Measurements from ENCODE around the gene CACNA2D1.

CACNA2D1 gene

DNA sequence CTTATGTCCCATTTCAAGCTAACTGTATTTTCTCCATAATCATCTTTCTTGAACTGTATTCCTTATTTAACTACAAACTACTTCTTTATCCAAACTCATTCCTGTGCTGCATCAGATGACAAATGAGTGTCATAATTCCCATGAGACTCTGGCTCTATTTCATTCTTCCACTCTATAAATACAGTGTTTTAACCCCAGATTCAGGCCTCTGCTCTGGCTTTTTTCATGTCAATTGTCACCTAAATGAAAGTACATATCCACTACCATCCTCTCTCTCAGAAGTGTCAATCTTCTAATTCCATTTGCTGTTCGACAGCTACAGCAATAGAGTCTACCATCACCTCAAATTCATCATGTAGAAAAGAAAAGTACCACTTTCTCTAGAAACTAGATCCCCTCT lies 172.7 kb downstream of the CACNA2D1 start:
- no peak for ATAC-seq

GRCh38 chr7:82268632-82269031 lies 174.9 kb downstream of the CACNA2D1 start:
- ATAC-seq, result no peak

GRCh38 chr7:82266081-82266480 lies 177.5 kb downstream of the CACNA2D1 start:
- no peak for ATAC-seq

DNA sequence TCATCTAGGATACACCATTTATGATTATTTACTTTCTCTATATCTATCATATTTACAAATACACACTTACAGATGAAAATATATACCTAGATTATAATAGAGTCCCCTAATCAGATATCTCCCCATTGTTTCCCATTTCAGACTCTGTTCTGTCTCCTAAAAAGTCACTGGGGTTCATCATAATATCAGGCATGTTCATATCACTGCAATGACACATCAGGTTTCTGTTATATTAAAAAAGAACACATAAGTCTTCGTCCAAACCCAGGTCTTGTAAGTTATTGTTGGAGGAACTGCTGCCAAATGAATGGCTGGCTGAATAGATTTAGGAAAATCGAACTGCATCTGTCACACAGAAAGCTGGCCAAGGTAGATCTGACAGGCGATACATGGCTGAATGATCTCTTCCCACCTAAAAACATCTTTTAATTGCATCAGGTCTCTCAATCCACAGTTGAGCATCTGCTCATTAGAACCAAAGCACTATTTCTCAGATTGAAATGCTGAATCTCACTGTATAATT lies 178.7 kb downstream of the CACNA2D1 start:
- no peak for ATAC-seq

DNA sequence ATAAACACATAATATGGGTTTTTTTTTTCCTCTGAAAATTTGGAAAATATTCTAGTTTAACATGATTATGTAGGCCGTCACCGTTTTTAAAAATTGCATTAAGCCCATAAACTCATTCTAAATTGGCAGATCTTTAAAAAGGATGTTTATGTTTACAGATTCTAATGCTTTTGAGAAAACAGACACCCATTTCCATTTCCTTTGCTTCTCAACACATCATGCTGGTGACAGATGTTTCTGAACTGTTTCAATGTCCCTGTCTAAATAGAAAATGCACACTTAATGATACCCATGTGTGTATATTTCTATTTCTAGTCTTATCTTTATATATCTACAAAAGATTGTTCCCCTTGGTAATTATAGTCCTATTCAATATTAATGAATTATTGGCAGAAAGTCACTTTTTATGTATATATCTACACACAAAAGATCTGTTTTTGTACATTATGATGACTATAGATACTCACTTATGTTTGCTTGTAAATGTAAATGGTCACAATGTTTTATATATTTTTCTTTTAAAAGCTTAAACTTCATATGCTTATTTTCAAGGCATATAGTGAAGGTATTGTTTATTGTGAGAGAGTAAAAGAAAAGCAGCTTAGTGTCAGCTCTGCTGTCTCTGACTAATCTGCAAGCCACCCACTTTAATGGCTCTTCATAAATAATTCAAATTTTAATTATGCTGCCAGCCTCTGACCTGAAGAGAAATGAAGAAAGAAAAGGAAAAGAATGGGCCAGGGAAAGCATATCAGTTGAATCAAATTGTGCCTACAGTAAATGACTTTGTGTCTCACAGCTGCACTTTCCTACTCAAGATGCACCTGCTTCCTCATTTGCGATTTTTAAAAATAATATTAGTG lies 179.4 kb downstream of the CACNA2D1 start:
- ATAC-seq, result no peak

GRCh38 chr7:82258181-82258580 lies 185.4 kb downstream of the CACNA2D1 start:
- no peak for ATAC-seq

- ATAC-seq, result no peak
These were observed 186.4 kb downstream of the CACNA2D1 start for GRCh38 chr7:82257118-82257695.

GRCh38 chr7:82255706-82256105 lies 187.9 kb downstream of the CACNA2D1 start:
- no peak for ATAC-seq

DNA sequence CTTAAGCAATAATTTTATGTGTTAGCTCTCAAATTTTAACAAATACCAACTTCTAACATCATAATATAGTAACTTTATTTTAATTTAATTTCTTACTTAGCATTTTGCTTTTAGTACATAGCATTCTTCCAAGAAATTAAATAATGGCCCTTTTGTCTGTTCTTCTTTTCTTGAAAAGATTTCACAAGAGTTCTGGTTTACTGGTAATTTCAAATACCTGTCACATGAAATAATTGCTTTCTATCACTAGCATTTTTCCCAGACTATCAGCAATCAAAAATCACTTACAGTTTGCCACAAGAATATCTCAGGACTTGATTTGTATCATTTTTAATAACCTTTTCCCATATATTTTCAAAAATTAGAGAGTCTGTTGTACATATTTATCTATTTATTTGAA lies 193.0 kb downstream of the CACNA2D1 start:
- ATAC-seq, result no peak

DNA sequence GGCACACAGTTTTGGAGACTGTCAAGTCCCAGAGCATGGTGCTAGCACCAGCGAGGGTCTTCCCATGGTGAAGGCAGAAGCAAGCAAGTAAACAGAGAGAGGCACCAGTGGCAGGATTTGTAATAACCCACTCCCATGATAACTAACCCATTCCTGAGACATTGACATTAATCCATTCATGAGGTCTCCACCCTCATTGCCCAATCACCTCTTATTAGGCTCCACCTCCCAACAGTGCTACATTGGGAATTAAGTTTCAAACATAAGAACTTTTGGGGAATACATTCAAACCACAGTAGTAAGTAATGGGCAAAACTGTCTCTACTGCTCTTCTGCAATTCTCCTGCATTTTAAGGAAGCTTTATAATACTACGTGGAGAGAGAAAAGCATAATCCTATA lies 193.6 kb downstream of the CACNA2D1 start:
- ATAC-seq, result no peak

GRCh38 chr7:82247814-82248433 lies 195.7 kb downstream of the CACNA2D1 start:
- no peak for ATAC-seq

- ATAC-seq, result no peak
These were observed 198.5 kb downstream of the CACNA2D1 start for GRCh38 chr7:82244947-82245517.

DNA sequence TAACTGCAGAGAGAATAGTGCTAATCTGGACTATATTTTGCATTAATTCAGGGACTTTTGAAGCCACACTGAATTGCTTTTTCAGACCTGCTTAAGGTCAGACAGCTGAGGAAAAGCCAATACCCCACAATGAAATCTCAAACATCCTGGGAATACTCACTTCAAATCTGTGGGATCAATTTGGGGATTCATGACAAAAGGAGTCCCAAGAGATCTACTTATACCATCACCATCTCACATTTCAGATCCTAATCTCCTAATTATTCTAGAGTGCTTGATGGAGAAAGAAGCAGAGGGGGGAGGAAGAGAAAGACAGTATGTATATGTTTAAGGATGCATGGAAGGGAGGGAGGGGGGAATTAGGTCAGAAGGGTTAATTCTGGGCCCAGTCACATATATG lies 202.2 kb downstream of the CACNA2D1 start:
- ATAC-seq, result no peak

GRCh38 chr7:82235713-82236112 lies 207.9 kb downstream of the CACNA2D1 start:
- no peak for ATAC-seq

DNA sequence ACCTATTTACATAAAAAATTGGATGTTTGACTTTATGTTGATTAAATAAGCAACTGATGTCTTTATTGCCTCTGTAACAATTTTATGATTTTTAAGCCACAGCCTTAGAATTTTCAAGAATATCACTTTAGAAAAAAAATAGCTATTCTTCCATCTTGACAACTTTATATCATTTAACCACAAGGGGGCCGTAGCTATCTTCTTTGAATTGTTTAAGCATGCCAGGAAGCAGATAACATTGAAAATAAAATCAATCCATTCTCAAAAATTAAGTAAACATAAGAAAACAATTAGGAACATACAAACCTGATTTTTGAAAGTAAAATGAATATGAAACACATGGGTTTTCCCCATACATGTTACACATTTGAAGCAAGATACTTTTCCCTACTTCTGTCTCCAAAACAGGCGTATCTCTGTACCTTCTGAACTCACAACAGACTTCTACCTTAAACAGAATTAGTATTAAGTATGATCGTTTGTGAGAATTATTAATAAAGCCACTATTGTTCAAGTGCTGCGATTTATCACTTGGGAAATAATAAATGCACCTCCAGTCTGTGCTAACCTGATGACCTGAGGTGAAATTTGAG lies 209.0 kb downstream of the CACNA2D1 start:
- ATAC-seq, result no peak

GRCh38 chr7:82230811-82231581 lies 212.6 kb downstream of the CACNA2D1 start:
- ATAC-seq, result no peak

DNA sequence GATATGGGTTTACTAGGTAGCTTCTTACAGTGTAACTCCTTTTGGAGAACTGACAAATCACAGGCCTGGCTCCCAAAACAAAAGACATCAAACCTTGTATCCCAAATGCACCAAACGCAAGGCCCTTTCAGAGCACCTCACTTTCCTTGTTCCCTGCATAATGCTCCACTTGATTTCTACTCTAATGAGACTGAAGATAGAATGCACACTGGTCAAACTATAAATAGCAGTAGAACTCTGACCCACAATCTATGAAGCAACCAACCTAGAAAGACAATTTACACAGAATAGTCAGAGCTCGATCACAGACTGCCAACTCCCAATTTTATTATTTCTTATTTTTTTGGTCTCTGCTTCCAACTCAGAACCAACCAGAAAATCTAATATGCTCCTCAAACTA lies 214.4 kb downstream of the CACNA2D1 start:
- ATAC-seq, result no peak

DNA sequence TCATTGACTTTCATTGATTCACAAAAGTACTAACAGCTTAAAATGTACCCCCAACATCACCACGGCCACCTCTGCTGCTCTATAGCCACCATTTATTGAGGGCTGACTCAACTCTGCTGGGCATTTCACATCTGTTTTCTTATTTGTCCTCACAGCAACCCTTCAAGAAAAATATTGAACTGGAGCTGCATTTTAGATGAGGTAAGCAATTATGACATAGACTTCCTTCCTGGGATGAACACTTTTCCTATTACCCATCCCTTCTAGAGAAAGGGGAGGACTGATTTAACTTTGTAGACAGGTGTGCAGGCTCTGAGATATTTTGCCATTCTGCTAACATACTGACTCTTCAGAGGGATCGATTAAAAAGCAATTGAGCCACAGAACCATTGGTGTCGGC lies 217.4 kb downstream of the CACNA2D1 start:
- no peak for ATAC-seq

- ATAC-seq, result no peak
These were observed 219.0 kb downstream of the CACNA2D1 start for GRCh38 chr7:82224529-82224928.

GRCh38 chr7:82223580-82223979 lies 220.0 kb downstream of the CACNA2D1 start:
- no peak for ATAC-seq

DNA sequence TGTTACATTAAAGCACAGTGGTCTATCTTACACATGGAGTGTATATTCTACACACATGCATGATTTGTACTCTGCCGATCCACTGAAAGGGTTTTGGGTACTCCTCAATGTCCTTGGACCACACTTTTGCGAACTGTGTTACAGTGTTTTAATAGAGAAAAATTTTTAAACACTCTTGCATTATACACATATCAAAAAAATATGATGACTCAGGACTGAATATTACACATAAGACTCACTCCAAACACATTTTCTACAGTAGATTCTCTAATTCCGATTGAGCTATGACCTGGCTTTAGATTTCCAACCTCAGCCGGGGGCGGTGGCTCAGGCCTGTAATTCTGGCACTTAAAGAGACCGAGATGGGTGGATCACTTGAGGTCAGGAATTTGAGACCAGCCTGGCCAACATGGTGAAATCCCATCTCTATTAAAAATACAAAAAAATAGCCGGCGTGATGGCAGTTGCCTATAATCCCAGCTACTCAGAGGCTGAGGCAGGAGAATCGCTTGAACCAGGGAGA lies 222.4 kb downstream of the CACNA2D1 start:
- no peak for ATAC-seq

GRCh38 chr7:82212466-82212865 lies 231.1 kb downstream of the CACNA2D1 start:
- no peak for ATAC-seq
